Right hindlimb (tissue), 1 donor: Measurements from ENCODE around the gene ARHGEF19.
"Not testable (repeated sequence)": the region's sequence is repeated elsewhere in the genome, so short reads cannot be mapped to it uniquely, and the experiment has no call there.

Experiments
- DNase-seq: peaks from one replicate; pipeline ENCODE4 v3.0.0-alpha.2; 2018

ARHGEF19 gene

GRCh38 chr1:16243936-16244649 lies 31.6 kb upstream of the ARHGEF19 start:
- DNase-seq, result peak; percentile 83

- no peak for DNase-seq
These were observed 30.8 kb upstream of the ARHGEF19 start for GRCh38 chr1:16243215-16243610.

- DNase-seq, result no peak
These were observed 30.2 kb upstream of the ARHGEF19 start for GRCh38 chr1:16242556-16243214.

GRCh38 chr1:16241221-16241708 lies 28.8 kb upstream of the ARHGEF19 start:
- no peak for DNase-seq

GRCh38 chr1:16239972-16240491 lies 27.6 kb upstream of the ARHGEF19 start:
- no peak for DNase-seq

- DNase-seq, result no peak
These were observed 24.9 kb upstream of the ARHGEF19 start for GRCh38 chr1:16237343-16237830.

GRCh38 chr1:16236511-16237342 lies 24.3 kb upstream of the ARHGEF19 start, which contains the start of gene CPLANE2:
Gene CPLANE2, minus strand, starts transcription at chr1:16237183. Its CDS starts 441 bp downstream, at chr1:16236742.
- DNase-seq, result peak; percentile 96

GRCh38 chr1:16235944-16236510 lies 23.6 kb upstream of the ARHGEF19 start:
- no peak for DNase-seq

GRCh38 chr1:16235347-16235746 lies 22.9 kb upstream of the ARHGEF19 start:
- DNase-seq, result no peak

GRCh38 chr1:16233431-16233830 lies 21.0 kb upstream of the ARHGEF19 start:
- DNase-seq, result no peak

GRCh38 chr1:16232316-16232710 lies 19.9 kb upstream of the ARHGEF19 start:
- DNase-seq, result no peak

- no peak for DNase-seq
These were observed 19.2 kb upstream of the ARHGEF19 start for GRCh38 chr1:16231331-16232315.

- no peak for DNase-seq
These were observed 18.3 kb upstream of the ARHGEF19 start for GRCh38 chr1:16230744-16231143.

- no peak for DNase-seq
These were observed 17.7 kb upstream of the ARHGEF19 start for GRCh38 chr1:16229976-16230740.

GRCh38 chr1:16226490-16227179 lies 14.2 kb upstream of the ARHGEF19 start:
- DNase-seq, result no peak

GRCh38 chr1:16226129-16226489 lies 13.7 kb upstream of the ARHGEF19 start:
- DNase-seq, result no peak

- DNase-seq, result no peak
These were observed 12.0 kb upstream of the ARHGEF19 start for GRCh38 chr1:16224472-16224871.

- not testable (repeated sequence) for DNase-seq
These were observed 10.3 kb upstream of the ARHGEF19 start for GRCh38 chr1:16222716-16223115.

- no peak for DNase-seq
These were observed 9.0 kb upstream of the ARHGEF19 start for GRCh38 chr1:16221499-16221898.

GRCh38 chr1:16219968-16220500 lies 7.6 kb upstream of the ARHGEF19 start:
- DNase-seq, result no peak
